Muscle of back (tissue), 13 donors: ENCODE measurements around the gene ELF1. TPM values are rescaled to one million over a fixed set of nuclear protein-coding genes. Genes with fewer than 3 reads are reported as not detected.

Experiments used
- DNase-seq, 3 donors: peaks; one replicate each; pipeline versions ENCODE4 v3.0.0 to v3.0.0-alpha.2; 2013
- long read RNA-seq, 9 donors: transcript quantifications; one replicate each; lab custom pipeline, GENCODE V29; 2026
- polyA plus RNA-seq, 10 donors: library from polyadenylated mRNA; unstranded; fragments of 120-200 nt; gene quantifications; one replicate each; pipeline ENCODE4 v1.2.1, GENCODE V29; 2013; ENCODE audit not compliant: insufficient read length in 10 of 10

The ELF1 gene
- 10 to 100 TPM; 25.2 to 37.2 (median 29.1) TPM for polyA plus RNA-seq
- long read RNA-seq, donor 1, partial matches to known transcripts, result 0 of 2 reads
- long read RNA-seq, donor 1, other reads (novel, unspliced or antisense), result 0 of 2 reads
- long read RNA-seq, donor 2, partial matches to known transcripts, result 0 of 1 reads
- long read RNA-seq, donor 2, other reads (novel, unspliced or antisense), result 0 of 1 reads
- long read RNA-seq, donor 3, result 0 reads
- long read RNA-seq, donor 4, result 0 reads
- long read RNA-seq, donor 5, partial matches to known transcripts, result 32 of 39 reads
- long read RNA-seq, donor 5, other reads (novel, unspliced or antisense), result 6 of 39 reads
- long read RNA-seq, donor 6, result 0 reads
- long read RNA-seq, donor 7, partial matches to known transcripts, result 18 of 39 reads
- long read RNA-seq, donor 7, other reads (novel, unspliced or antisense), result 21 of 39 reads
- long read RNA-seq, donor 8, partial matches to known transcripts, result 5 of 6 reads
- long read RNA-seq, donor 8, other reads (novel, unspliced or antisense), result 0 of 6 reads
- long read RNA-seq, donor 9, result 0 reads

DNA sequence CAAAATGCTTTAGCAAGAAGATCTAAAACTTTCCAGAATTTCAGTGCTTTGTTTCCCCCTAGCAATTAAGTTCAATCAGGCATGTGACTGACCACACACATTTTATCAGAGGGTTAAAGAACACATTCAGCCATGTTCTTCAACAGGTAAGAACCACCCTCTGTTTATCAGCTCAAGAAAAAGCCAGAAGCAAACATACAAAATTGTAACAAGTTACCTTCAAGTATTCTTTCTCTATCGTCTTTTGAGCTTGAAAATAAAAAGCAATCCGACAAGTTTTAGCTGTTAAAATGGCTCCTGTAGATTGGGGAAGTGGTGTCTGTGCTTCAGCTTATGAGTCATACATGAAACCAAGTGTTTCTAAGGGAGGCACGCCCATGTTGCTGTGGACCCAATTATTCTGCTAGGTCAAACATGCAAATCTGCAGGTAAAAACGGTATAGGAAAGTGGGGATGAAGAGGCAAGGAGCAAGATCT, at the start of gene ELF1:
Gene ELF1, minus strand, starts transcription at position 306 of the 477 bp plus-strand sequence. CDS start 37,262 bp downstream, outside the sequence.
- DNase-seq, result peak; percentile 10 to 48 (median 38)

DNA sequence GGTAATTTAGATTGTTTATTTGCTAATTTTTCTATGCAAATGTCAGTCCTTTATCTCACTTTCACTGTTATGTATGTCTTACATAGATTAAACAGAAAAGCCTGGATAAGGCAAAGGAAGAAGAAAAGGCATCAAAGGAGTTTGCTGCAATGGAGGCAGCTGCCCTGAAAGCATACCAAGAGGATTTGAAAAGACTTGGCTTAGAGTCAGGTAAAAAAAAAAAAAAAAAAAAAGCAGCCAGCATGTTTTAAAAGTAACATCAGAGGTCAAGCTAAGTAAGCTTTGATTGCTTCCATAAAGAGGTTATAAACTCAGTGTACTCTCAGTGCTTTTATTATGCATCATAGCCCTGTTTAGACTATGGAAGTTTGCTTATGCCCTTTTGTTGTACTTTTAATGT, 46.0 kb upstream of the ELF1 start:
- DNase-seq, result no peak

DNA sequence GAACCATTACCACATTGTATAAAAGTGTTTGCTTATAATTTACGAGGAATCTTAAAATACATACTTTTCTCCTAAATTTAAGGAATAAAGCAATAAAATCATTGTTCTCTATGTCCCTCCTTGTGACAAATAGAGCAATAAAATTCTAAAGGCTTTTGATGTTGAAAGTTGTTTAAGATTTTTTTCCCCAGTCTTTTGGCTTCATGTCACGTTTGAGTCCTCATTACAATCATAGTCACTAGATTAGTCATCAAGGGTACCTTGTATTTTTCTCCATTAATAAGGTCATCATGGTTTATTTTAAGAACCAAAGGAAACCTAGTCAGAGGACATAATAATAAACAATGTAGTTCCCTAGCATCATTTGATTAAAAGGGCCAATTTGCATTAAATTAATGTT, 45.4 kb upstream of the ELF1 start:
- peak in 1 of 3 donors; percentile 45 for DNase-seq

DNA sequence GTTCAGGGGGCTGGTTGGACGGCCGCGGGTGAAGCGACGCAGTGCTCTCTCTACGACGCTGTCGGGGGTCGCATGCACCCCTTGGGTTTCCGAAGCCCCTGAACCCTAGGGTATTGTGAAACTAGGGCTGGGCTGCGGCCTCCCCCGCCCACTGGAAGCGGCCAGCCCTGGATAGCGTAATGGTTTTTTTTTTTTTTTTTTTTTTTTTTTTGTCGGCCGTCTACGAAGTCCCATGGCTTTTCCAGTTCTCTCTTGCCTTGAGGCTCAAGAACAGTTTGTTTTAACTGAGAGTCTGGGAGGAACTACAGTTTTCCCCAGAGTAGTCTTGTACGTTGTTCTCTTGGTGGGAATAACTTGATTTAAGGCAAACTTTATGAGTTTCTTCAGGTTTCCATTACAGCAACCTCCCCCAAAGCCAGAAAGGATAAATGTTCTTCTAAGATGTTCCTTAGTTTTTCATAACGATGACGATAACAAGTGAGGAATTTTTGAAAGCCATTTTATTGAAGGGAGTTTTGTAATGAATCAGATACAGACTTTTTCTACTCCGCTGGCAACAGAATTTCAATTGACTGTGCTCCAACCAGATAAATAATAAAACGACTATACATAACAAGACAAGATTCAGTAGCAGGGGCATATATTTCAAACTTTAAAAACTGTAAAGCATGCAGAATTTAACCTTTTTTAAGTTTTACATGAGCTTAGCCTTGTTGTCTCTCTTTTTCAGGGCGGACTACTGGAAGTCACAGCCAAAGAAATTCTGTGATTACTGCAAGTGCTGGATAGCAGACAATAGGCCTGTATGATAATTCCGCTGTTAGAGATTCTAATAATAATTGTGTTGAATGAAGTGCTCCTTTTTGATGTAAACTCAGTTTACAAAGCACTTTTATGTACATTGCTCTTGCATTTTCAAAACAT, 43.1 kb upstream of the ELF1 start:
- peak in 1 of 3 donors; percentile 70 for DNase-seq

DNA sequence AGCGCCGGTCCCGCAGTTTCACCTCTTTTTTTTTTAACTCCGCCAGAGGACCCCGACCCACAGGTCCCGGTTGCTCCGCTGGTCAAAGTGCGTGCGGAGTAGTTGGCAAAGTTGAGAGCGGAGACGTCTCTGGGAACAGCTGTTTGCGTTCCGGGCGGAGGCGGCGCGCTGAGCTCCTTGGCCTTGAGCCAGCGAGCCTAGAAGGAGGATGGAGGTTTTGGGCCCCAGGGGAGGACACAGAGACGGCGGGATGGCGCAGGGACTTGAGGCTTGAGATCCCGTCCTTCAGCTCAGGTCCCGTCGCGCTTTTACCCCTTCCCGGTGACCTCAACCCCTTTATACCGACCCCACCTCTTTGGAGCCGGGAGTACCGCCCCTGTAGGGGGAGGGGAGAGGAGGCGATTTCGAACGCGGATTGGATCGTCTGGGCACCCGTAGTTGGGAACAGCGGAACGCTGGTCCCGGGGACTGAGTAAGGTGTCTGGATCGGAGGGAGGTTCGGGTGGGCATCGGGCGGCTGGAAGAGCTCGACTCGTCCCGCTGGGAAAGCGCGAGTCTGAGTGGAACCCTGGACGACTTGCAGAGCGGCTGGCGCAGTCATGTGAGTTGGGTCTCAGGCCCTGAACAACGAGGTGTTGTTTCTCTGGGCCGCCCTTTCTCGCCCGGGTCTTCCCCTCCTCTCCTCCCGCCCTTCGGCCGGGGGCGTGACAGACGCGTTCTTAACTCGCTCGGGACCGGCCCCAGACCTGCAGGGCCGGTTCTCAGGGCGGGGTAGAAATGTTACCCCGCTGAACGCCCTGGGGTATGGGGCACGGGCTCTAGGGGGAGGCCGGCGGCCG, 42.2 kb upstream of the ELF1 start, which contains the start of gene WBP4:
Gene WBP4, plus strand, starts transcription at position 435 of the 839 bp plus-strand sequence. Its CDS starts 165 bp downstream, at position 600.
- DNase-seq, result peak; percentile 98 to 99 (median 98)

DNA sequence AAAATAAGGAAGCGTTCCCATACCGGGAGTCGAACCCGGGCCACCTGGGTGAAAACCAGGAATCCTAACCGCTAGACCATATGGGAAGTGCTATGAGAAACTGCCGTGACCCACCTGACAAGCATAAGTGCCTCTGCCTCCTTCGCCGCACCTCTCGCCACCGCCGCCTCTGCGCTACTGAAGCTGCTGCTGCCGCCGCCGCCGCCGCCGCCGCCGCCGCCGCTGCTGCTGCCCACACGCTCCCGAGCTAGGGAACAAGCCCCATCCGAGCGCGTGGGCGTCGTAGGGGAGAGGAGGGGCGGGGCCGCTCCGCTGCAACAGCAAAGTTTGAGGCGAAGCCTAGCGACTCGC, 41.6 kb upstream of the ELF1 start:
- DNase-seq, result peak; percentile 82 to 94 (median 86)

DNA sequence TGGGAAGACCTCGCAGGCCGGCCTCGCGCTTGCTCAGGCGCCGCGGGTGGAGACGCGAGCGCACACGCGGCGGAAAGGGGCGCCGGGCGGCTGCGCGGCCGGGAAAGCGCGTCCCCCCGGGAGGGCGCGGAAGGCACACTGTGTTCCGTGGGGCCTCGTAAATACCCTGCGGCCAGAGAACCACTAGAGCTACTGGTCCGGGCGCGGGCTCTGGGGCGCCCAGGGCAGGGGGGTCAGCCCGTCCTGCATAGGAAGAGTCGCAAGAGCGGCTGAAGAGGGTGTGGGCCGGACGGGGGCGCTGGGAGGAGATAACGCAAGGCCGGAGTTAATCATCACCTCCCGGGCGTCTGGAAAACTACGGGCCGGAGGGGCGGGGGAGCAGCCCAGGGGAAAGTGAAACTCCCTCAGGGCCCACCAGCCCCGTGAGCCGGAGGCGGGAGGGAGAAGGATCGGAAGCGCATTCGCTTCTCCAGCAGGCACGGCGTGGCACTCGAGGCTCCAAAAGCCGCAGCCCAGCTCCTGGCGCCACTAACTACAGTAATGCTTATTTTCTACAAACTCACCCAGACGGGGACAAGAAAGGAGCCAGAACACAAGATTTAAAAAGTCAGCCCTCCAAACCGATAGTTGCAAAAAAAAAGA, 41.1 kb upstream of the ELF1 start:
- peak; percentile 89 to 96 (median 91) for DNase-seq

DNA sequence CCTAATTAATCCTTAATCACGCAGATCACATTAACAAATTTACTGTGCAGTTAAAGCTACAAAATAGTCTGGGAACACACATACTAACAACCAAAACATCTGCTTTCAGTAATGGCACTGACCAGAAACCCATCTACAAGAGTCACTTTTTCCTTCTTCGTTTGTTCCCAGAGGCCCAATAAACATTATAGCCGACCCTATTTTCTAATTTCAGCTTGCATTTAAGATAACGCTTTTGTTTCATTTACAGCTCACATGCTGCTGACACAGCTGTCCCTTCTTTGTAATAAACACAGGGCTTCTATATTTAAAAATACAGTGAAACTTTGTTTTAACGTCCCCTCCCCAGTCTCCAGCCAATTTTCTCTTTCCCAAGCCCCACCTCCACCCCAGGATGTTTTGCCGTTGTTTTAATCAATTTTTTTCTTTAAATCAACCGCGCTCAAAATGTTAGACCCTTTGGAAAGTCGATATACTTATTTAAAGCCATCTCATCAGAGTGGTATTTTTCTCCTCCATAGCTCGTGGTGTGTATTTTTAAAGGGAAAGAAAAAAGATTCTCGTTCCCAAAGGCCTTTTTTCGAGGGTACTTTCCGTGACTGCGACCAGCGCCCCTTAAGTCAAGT, 40.5 kb upstream of the ELF1 start:
- peak; percentile 43 to 83 (median 56) for DNase-seq

DNA sequence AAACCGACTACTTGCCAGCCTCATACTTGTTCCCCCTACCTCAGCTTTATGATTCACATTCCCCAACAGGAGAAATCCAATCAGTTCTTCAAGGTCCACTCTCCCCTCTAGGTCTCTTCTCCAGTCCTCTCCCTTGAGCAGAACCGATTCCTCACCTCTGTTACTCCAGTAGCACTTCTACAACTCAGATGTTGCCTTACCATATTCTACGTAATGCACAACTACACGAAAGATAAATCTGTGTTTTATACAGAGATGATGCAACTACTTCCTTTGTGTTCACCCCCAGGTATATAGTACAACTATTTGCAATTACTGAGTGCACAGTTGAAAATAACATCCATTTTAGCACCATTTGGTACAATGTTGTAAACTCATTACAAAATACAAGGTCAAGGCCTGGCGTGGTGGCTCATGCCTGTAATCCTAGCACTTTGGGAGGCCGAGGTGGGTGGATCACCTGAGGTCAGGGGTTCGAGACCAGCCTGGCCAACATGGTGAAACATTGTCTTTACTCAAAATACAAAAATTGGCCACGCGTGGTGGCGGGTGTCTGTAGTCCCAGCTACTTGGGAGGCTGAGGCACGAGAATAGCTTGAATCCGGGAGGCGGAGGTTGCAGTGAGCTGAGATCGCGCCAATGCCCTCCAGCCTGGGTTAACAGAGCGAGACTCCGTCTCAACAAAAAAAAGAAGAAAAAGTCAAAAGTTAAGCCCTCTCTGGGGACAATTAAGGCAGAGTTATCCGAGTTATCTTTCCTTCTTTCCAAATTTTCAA, 39.4 kb upstream of the ELF1 start:
- no peak for DNase-seq

DNA sequence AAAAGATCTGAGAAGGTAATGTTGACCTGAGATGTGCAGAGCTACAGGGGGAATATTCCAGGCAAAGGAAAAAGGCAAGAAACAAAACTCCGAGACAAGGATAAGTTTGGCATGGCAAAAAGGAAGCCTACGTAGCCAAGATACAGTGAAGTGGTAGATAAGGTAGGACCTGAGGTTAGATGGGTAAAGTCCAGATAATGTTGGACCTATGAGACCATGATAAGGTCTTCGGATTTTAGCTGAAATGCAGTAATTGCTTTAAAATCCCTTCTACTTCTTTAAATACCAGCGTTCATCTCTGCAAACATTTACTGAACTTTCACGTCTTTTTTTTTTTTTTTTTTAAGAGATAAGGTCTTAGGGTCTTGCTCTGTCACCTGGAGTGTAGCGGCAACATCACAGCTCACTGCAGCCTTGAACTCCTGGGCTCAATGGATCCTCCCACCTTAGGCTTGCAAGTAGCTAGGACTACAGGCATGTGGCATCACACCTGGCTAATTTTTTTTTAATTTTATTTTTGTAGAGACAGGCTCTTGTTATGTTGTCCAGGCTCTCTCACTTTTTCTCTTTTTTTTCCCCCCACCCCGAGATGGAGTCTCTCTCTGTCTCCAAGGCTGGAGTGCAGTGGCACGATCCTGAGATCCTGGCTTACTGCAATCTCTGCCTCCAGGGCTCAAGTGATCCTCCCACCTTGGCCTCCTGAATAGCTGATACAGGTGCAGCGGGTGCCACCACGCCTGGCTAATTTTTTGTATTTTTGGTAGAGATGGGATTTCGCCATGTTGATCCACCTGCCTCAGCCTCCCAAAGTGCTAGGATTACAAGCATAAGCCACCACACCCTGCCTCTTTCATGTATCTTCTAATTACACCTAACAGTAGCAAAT, 38.0 kb upstream of the ELF1 start:
- no peak for DNase-seq

DNA sequence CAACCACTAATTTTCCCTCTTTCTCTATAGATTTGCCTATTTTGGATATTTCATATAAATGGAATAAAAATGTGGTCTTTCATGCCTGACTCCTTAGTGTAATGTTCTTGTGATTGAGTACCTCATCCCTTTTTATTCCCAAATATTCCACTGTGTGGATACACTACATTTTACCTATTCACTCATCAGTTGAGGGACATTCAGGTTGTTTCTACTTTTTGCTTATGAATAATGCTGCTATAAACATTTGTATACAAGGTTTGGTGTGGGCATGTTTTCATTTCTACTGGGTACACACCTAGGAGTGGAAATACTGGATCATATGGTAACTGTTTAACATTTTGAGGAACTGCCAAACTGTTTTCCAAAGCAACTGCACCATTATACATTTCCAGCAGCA, 37.1 kb upstream of the ELF1 start:
- no peak for DNase-seq

DNA sequence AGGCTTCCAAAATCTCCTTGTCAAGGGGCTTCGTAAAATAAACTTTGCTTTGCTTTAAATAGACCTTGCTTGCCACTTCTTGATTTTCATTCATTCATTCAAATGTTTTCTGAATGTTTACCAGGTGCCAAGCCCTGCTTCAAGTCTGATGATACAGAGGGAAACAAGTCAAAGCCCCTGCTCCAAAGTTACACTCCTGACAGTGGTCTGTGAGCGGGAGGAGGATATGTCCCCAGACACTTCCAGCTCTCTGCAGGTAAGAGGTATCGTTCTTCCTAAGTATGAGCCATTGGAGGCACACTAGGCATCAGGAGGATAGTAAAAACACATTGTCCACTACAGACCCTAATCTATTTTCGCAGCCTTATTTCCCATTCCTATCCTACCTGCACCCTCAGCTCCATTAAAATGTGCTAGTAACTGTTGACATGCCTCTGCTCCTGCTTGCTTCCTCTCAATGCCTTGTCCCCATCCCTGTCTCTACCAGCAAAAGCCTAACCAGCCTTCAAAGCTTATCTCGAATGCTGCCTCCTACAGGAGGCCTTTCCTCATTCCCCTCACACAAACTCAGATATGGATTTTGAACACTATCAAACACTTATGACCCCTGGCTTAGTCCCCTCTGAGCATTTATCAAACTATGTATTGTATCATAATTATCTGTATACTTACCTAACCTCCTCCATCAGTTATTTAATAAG, 36.0 kb upstream of the ELF1 start:
- no peak for DNase-seq

DNA sequence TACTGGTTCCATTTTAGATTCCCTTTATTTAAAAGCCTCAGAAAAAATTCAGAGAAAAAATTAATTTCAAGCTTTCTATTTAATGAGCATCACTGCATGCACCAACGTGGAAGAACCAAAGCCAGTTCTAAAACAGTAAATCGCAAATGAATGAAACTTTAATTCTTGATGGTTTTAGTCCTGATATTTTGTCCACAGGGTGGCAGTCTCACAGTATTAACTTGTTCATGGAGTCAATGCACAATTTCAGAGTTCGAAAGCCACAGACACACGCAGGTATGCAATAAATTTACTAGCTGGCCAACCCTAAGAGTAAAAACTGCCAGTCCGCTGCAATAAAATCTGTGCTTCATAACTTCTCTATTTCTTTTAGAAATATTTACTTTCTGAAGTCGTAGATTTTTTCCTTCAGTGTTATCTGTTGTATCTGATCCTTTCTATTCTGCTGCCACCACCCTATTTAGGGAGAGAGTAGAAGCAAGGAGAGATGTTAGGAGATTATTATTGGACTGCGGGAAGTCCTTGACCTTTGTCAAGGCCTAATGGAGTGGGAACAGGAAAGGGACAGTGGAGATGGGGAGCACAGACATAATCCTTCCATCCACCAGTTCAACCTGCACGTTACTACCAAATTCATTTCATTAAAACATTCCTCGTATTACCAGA, 35.2 kb upstream of the ELF1 start:
- peak in 2 of 3 donors; percentile 30 to 61 for DNase-seq

DNA sequence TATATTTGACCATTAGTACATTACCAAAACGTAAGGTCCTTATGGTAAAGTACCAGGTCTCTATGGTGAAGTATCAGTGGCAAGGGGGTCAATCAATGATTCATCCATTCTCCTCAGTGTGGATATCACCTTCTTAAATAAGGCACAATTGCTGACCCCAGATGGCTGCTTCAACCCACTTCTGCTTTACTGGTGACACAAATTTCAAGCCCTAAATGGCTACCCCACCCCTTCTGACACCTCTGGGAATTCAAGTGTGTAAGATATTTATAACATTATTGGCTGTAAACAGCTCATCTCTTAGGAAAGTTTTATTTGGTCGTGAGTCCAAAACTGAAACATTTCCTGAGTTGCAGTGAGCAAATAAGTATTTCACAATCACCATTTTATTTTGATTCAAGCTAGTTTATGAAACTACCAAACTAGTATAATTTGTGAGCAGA, 34.3 kb upstream of the ELF1 start:
- DNase-seq, result peak in 2 of 3 donors; percentile 21 to 46

DNA sequence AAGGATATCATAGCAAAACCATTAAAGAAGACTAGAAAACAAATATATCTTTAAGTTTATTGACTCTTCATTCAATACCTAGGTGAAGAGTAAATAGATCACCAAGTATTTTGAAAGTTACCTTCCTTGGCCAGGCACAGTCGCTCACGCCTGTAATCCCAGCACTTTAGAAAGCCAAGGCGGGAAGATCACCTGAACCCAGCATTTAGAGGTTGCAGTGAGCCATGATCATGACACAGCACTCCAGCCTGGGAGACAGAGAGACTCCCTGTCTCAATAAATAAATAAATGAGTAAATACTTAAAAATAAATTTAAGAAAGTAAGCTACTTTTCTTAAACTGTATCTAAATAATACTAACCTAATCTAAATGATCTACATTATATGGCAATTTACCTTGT, 33.3 kb upstream of the ELF1 start:
- DNase-seq, result no peak

DNA sequence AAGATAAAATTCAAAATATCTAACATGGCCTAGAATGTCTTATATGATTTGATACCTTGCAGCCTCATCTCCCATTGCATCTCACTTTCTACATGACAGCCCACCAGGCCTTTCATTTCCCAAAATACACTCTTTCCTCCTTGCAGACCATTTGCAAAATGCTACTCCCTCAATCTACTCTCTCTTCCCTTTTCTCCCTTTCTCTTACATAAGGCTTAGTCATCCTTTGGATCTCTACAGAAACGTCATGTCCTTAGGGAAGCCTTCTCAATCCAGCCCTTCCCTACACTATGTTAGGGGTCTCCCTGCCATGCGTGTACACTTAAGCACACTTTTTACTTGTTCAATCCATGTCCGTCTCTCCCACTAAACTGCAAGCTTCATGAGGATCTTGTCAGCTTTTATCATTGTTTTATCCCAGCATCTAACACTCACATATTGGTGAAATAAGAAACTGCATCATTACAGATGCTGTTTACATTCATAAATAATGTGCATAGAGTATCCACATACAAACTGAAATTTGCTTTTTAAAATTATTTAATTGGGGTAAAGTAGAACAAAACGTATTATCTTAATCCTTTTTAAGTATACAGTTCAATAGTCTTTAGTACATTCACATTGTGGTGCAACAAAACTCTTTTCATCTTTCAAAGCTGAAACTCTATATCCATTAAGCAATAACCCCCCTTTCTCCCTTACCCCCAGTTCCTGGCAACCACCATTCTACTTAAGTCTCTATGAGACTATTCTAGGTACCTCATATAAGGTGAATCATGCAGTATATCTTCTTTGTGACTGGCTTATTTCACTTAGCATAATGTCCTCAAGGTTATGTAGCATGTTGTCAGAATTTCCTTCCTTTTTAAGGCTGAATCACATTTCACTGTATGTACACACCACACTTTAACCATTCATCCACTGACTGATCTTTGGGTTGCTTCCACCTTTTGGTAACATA, 30.6 kb upstream of the ELF1 start:
- no peak for DNase-seq
